HepG2 (cell line): ENCODE data around the gene ZBTB2. TPM values are rescaled to one million over a fixed set of nuclear protein-coding genes. Genes with fewer than 3 reads are reported as not detected.

Experiments
- CENPX ChIP-seq: sonication (generic); formaldehyde crosslinking; IDR thresholded peaks from 2 replicates; pipeline ENCODE4 v1.9.0; 2021; ENCODE audit warnings: mild to moderate bottlenecking, missing genetic modification reagents, moderate library complexity
- CHD4 ChIP-seq: fragments of 200-600 bp; sonication (generic); IDR thresholded peaks from 2 replicates; pipeline ENCODE4 v1.7.0; 2017; ENCODE audit warnings: mild to moderate bottlenecking, low read length, borderline replicate concordance
- DPF2 ChIP-seq: sonication (generic); formaldehyde crosslinking; IDR thresholded peaks from 2 replicates; pipeline ENCODE4 v1.4.0; 2020; ENCODE audit warnings: mild to moderate bottlenecking, low read depth, missing genetic modification reagents, borderline replicate concordance
- ETV5 ChIP-seq: IDR thresholded peaks from 2 replicates; pipeline ENCODE4 v1.6.1; 2018; ENCODE audit warnings: missing biosample characterization, missing genetic modification reagents, inconsistent platforms, borderline replicate concordance
- FOXK2 ChIP-seq: fragments of 450-650 bp; IDR thresholded peaks from 2 replicates; pipeline ENCODE4 v1.6.1; 2016
- KDM1A ChIP-seq: IDR thresholded peaks from 2 replicates; pipeline ENCODE4 v1.6.1; 2016; ENCODE audit warnings: missing compliant biosample characterization
- MAFK ChIP-seq, 2 experiments: IDR thresholded peaks in 1 of 2; conservative IDR thresholded peaks in 1 of 2; 2 replicates each; pipeline ENCODE4 v1.6.1; 2011; ENCODE audit warnings: improper control_type of control experiment in 2 of 2, low read length in 2 of 2
- SP140L ChIP-seq: sonication (generic); formaldehyde crosslinking; IDR thresholded peaks from 2 replicates; pipeline ENCODE4 v1.4.0; 2020; ENCODE audit warnings: missing genetic modification reagents, borderline replicate concordance
- TGIF2 ChIP-seq: IDR thresholded peaks from 2 replicates; pipeline ENCODE4 v1.6.1; 2016; ENCODE audit warnings: control low read depth, missing compliant biosample characterization
- TOPORS ChIP-seq: sonication (generic); formaldehyde crosslinking; IDR thresholded peaks from 2 replicates; pipeline ENCODE4 v1.8.0; 2023; ENCODE audit warnings: mild to moderate bottlenecking, missing genetic modification reagents
- ZBTB21 ChIP-seq: sonication (generic); formaldehyde crosslinking; IDR thresholded peaks from 2 replicates; pipeline ENCODE4 v1.4.0; 2020; ENCODE audit warnings: missing genetic modification reagents
- ZEB1 ChIP-seq: IDR thresholded peaks from 2 replicates; pipeline ENCODE4 v1.6.1; 2012; ENCODE audit warnings: mild to moderate bottlenecking, low read depth, inconsistent platforms; ENCODE audit not compliant: insufficient replicate concordance
- ZFP62 ChIP-seq: sonication (generic); formaldehyde crosslinking; IDR thresholded peaks from 2 replicates; pipeline ENCODE4 v1.4.0; 2020; ENCODE audit warnings: missing genetic modification reagents
- ZNF12 ChIP-seq: sonication (generic); formaldehyde crosslinking; IDR thresholded peaks from 2 replicates; pipeline ENCODE4 v1.5.0; 2020; ENCODE audit warnings: missing genetic modification reagents
- ZNF598 ChIP-seq: sonication (generic); formaldehyde crosslinking; IDR thresholded peaks from 2 replicates; pipeline ENCODE4 v1.5.1; 2020; ENCODE audit warnings: mild to moderate bottlenecking, missing genetic modification reagents, borderline replicate concordance
- ZNF878 ChIP-seq: sonication (generic); formaldehyde crosslinking; IDR thresholded peaks from 2 replicates; pipeline ENCODE4 v1.8.1; 2023; ENCODE audit warnings: mild to moderate bottlenecking, missing genetic modification reagents, moderate library complexity
- ZSCAN25 ChIP-seq: sonication (generic); formaldehyde crosslinking; IDR thresholded peaks from 2 replicates; pipeline ENCODE4 v1.8.0; 2022; ENCODE audit warnings: mild to moderate bottlenecking, missing genetic modification reagents
- polyA plus RNA-seq, 8 experiments: library from polyadenylated mRNA; depleted of rRNA in 3 of 8; stranded (reverse) in 7 of 8; unstranded in 1 of 8; fragments of >200 nt; fragmentation: Illumina TruSeq in 4 of 8; extraction: Trizol in 4 of 8; gene quantifications; 2 replicates each; pipeline versions ENCODE4 v1.2.1 to v1.2.3, GENCODE V29; 2011 to 2016; ENCODE audit warnings: low read depth in 4 of 8, missing spikeins in 1 of 8, mixed read lengths in 1 of 8; ENCODE audit not compliant: insufficient read depth in 1 of 8
- total RNA-seq, 5 experiments: library from RNA; depleted of rRNA; stranded (reverse); fragments of >200 nt; fragmentation: Illumina TruSeq; extraction: Trizol; gene quantifications; 2 replicates each; pipeline ENCODE4 v1.2.3, GENCODE V29; 2016; ENCODE audit warnings: low read depth in 1 of 5
- TF ChIP-seq, protein P1 (sequence below): sonication (generic); formaldehyde crosslinking; IDR thresholded peaks from 2 replicates; pipeline ENCODE4 v1.5.0; 2020; ENCODE audit warnings: missing genetic modification reagents
- TF ChIP-seq, protein P2 (sequence below): sonication (generic); formaldehyde crosslinking; IDR thresholded peaks from 2 replicates; pipeline ENCODE4 v1.4.0; 2020; ENCODE audit warnings: mild to moderate bottlenecking, missing genetic modification reagents
- TF ChIP-seq, protein P3 (sequence below): sonication (generic); formaldehyde crosslinking; IDR thresholded peaks from 2 replicates; pipeline ENCODE4 v1.4.0; 2020; ENCODE audit warnings: missing genetic modification reagents, borderline replicate concordance
- TF ChIP-seq, protein P4 (sequence below): sonication (generic); formaldehyde crosslinking; IDR thresholded peaks from 2 replicates; pipeline ENCODE4 v1.8.0; 2022; ENCODE audit warnings: mild to moderate bottlenecking, missing genetic modification reagents; ENCODE audit not compliant: insufficient replicate concordance

ZBTB2 gene
- total and polyA plus RNA-seq, 2 of the 13 experiments (the other 11 are each of a cell fraction or from before 2014, with no cell fraction given), result 15.4 to 22.8 TPM

DNA sequence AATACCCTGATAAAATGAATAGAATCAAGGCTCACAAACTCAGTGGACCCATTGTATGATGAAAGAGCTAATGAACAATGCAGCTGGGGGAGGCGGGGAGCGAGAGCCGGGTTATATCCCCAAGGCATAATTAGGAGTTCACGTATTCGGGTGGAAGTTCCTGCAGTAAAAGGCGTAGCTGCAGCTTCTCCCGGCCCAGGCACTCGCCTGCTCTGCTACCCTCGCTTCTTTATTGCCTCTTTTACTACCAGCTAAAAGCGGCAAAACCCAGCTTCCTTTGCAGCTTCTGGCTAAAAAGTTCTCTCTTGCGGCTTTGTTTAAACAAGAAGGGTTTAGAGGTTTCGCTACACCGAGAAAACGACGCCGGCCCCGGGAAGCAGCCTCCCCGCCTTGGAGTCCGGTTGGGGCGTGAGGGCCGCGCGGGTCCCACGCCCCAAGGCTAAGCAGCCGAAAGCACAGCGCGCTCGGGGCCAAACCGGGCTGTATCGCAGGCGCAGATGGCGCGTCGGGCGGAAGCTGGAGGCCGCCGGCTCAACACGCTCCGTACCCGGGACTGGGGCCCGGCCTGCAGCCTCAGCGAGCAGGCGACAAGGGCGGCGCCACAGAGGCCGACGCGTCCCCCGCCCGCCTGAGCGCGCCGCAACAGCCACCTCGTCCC is 1.6 kb downstream of the ZBTB2 start (continued):
- TF ChIP-seq ZEB1 (peak; percentile 56), KDM1A (no peak), ETV5 (CRISPR knock-in tag) (peak; percentile 54), DPF2 (CRISPR knock-in tag) (0 out of 2 replicates have a peak, but pooled peaks have one; percentile 16), SP140L (CRISPR knock-in tag) (peak; percentile 64; the same call in 1 of the 2 replicates), ZNF598 (CRISPR knock-in tag) (peak; percentile 86; the same call in 1 of the 2 replicates), ZNF12 (CRISPR knock-in tag) (no peak), CENPX (CRISPR knock-in tag) (no peak), ZNF878 (CRISPR knock-in tag) (no peak), MAFK (conservative IDR thresholded peaks at IDR 0.05 in 1 of 2, IDR thresholded peaks at IDR 0.05 in 1 of 2; ENCODE audit: low read length in 2 of 2) (no peak), TOPORS (CRISPR knock-in tag) (peak; percentile 85), ZFP62 (CRISPR knock-in tag) (no peak), TGIF2 (CRISPR knock-in tag) (peak; percentile 60; the same call in 1 of the 2 replicates), ZBTB21 (no peak), CHD4 (no peak), ZSCAN25 (CRISPR knock-in tag) (0 out of 2 replicates have a peak, but pooled peaks have one; percentile 22), FOXK2 (no peak)
- TF ChIP-seq, protein P1, sequence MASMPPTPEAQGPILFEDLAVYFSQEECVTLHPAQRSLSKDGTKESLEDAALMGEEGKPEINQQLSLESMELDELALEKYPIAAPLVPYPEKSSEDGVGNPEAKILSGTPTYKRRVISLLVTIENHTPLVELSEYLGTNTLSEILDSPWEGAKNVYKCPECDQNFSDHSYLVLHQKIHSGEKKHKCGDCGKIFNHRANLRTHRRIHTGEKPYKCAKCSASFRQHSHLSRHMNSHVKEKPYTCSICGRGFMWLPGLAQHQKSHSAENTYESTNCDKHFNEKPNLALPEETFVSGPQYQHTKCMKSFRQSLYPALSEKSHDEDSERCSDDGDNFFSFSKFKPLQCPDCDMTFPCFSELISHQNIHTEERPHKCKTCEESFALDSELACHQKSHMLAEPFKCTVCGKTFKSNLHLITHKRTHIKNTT, result no peak
- TF ChIP-seq, protein P2, sequence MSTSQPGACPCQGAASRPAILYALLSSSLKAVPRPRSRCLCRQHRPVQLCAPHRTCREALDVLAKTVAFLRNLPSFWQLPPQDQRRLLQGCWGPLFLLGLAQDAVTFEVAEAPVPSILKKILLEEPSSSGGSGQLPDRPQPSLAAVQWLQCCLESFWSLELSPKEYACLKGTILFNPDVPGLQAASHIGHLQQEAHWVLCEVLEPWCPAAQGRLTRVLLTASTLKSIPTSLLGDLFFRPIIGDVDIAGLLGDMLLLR (CRISPR knock-in tag), result peak; percentile 59; the same call in 1 of the 2 replicates
- TF ChIP-seq, protein P3, sequence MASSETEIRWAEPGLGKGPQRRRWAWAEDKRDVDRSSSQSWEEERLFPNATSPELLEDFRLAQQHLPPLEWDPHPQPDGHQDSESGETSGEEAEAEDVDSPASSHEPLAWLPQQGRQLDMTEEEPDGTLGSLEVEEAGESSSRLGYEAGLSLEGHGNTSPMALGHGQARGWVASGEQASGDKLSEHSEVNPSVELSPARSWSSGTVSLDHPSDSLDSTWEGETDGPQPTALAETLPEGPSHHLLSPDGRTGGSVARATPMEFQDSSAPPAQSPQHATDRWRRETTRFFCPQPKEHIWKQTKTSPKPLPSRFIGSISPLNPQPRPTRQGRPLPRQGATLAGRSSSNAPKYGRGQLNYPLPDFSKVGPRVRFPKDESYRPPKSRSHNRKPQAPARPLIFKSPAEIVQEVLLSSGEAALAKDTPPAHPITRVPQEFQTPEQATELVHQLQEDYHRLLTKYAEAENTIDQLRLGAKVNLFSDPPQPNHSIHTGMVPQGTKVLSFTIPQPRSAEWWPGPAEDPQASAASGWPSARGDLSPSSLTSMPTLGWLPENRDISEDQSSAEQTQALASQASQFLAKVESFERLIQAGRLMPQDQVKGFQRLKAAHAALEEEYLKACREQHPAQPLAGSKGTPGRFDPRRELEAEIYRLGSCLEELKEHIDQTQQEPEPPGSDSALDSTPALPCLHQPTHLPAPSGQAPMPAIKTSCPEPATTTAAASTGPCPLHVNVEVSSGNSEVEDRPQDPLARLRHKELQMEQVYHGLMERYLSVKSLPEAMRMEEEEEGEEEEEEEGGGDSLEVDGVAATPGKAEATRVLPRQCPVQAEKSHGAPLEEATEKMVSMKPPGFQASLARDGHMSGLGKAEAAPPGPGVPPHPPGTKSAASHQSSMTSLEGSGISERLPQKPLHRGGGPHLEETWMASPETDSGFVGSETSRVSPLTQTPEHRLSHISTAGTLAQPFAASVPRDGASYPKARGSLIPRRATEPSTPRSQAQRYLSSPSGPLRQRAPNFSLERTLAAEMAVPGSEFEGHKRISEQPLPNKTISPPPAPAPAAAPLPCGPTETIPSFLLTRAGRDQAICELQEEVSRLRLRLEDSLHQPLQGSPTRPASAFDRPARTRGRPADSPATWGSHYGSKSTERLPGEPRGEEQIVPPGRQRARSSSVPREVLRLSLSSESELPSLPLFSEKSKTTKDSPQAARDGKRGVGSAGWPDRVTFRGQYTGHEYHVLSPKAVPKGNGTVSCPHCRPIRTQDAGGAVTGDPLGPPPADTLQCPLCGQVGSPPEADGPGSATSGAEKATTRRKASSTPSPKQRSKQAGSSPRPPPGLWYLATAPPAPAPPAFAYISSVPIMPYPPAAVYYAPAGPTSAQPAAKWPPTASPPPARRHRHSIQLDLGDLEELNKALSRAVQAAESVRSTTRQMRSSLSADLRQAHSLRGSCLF, result peak; percentile 44; the same call in 1 of the 2 replicates
- TF ChIP-seq, protein P4, sequence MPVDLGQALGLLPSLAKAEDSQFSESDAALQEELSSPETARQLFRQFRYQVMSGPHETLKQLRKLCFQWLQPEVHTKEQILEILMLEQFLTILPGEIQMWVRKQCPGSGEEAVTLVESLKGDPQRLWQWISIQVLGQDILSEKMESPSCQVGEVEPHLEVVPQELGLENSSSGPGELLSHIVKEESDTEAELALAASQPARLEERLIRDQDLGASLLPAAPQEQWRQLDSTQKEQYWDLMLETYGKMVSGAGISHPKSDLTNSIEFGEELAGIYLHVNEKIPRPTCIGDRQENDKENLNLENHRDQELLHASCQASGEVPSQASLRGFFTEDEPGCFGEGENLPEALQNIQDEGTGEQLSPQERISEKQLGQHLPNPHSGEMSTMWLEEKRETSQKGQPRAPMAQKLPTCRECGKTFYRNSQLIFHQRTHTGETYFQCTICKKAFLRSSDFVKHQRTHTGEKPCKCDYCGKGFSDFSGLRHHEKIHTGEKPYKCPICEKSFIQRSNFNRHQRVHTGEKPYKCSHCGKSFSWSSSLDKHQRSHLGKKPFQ (CRISPR knock-in tag), result no peak
